Measurements from ENCODE around the gene TWNK. TPM values are rescaled to one million over a fixed set of nuclear protein-coding genes. Genes with fewer than 3 reads are reported as not detected.
A peak's percentile ranks its signal among the peaks of the same experiment; 100 is the strongest.

Gene TWNK
- total and polyA plus RNA-seq, 2 donors from 2014 or later = 3.8 to 8.9 TPM

DNA sequence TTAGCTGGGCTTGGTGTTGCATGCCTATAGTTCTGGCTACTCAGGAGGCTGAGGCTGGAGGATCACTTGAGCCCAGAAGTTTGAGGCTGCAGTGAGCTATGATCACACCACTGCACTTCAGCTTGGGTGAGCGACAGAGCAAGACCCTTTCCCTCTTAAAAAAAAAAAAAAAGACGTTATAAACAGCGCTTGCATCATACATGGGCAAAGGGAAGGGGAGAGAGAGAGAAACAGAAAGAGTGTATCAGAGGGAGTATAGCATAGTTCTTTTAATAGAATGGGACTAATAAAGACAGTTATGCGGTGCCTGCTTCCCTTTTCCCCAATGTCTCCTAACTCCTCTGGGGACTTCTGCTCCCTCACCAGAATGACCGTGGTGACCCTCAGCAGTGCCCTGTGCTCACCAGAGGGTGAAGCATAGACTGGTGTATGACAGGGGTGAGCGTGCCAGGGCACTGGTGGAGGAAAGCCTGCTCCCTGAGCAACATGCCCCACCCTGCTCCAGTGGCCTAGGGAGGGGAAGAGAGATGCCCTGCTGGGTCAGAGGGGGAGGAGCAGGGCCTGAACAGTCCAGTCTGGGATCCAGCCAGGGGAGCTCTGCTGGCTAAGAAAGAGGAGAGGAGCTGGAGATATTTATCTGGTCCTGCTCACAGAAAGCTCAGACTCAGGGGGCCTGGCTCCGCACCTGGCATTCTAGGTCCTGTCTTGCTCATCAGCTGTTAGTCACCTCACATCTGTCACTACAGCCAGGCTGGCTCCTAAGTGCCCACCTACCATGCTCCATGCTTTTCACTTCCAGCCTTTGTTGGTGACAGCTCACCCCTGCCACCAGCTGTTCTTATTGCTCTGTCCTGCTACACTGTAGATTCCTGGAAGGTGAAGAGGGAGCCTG lies 41.3 kb downstream of the TWNK start:
- no peak overlapping the region for H3K9ac ChIP-seq (ENCODE audit: low read length in 3 of 3)
- peaks cover 3% of the 10 kb centered on the region for H3K27me3 ChIP-seq (ENCODE audit: control insufficient read depth, insufficient read depth, low read length)
- no peak overlapping the region for H3K4me3 ChIP-seq (ENCODE audit: low read length in 3 of 3)
- no peak for DNase-seq
- TF ChIP-seq, protein P1, sequence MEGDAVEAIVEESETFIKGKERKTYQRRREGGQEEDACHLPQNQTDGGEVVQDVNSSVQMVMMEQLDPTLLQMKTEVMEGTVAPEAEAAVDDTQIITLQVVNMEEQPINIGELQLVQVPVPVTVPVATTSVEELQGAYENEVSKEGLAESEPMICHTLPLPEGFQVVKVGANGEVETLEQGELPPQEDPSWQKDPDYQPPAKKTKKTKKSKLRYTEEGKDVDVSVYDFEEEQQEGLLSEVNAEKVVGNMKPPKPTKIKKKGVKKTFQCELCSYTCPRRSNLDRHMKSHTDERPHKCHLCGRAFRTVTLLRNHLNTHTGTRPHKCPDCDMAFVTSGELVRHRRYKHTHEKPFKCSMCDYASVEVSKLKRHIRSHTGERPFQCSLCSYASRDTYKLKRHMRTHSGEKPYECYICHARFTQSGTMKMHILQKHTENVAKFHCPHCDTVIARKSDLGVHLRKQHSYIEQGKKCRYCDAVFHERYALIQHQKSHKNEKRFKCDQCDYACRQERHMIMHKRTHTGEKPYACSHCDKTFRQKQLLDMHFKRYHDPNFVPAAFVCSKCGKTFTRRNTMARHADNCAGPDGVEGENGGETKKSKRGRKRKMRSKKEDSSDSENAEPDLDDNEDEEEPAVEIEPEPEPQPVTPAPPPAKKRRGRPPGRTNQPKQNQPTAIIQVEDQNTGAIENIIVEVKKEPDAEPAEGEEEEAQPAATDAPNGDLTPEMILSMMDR (IDR thresholded peaks at IDR 0.05; ENCODE audit: borderline replicate concordance, extremely low read depth, insufficient read depth) = no peak
- H3K4me1 ChIP-seq (ENCODE audit: control insufficient read depth in 2 of 3, insufficient read depth in 2 of 3, low read depth in 1 of 3, low read length in 3 of 3) = peaks cover 0 to 21% (median 0%) of the 10 kb centered on the region in 3 donors
- no peak for FAIRE-seq
- no peak overlapping the region for H3K27ac ChIP-seq (ENCODE audit: low read depth in 2 of 2, low read length in 2 of 2)
- H3K36me3 ChIP-seq (ENCODE audit: control insufficient read depth in 2 of 3, insufficient read depth in 3 of 3, low read length in 3 of 3) = no peaks in the 10 kb centered on the region
- intact Hi-C loops (cut with DNase I) = no loop called here
- no peaks in the 10 kb centered on the region for H3K9me3 ChIP-seq (ENCODE audit: control insufficient read depth in 2 of 3, insufficient read depth in 1 of 3, low read length in 3 of 3)

DNA sequence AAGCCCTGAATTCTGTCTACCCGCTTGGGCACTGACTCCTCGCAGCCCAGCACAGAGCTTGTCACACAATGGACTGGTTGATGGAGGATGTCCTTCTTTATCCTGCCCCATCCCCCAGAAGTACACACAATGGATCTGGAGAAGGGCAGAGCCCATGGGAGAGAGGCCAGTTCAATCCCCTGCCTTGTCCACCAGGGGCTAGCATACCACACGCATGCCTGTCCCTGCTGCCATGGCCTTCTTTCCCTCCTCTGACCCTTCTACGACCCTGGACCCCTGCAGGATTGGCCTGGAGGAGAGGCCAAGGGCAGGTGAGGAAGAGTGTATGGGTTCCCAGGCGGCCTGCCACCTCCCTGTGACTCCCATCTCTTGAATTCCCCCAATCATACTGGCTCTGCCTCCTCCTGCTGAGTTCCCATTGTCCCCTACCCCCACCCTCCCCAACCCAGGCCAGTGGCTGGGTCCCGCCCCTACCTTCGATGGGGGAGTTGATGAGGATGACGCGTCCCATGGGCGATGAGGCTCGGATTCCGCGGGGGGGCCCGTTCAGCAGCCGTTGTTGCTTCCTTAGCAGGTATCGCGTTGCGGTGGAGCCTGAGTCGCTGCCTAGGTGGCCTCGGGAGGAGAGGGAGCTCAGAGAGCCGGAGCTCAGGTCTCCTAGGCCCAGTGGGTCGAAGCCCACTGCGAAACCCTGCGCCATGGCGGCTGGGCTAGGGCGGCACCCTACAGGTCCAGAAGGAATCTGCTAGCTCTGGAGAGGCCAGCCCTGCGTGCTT lies 42.4 kb downstream of the TWNK start:
- DNase-seq (peak in 4 of 5 donors; percentile 68 to 86 (median 75)), FAIRE-seq (no peak)
- Histone ChIP-seq H3K4me1 (ENCODE audit: control insufficient read depth in 2 of 3, insufficient read depth in 2 of 3, low read depth in 1 of 3, low read length in 3 of 3) (peaks cover 0 to 21% (median 2%) of the 10 kb centered on the region in 3 donors), H3K27ac (ENCODE audit: low read depth in 2 of 2, low read length in 2 of 2) (no peak overlapping the region), H3K4me3 (ENCODE audit: low read length in 3 of 3) (no peak overlapping the region), H3K36me3 (ENCODE audit: control insufficient read depth in 2 of 3, insufficient read depth in 3 of 3, low read length in 3 of 3) (no peaks in the 10 kb centered on the region), H3K9me3 (ENCODE audit: control insufficient read depth in 2 of 3, insufficient read depth in 1 of 3, low read length in 3 of 3) (no peaks in the 10 kb centered on the region), H3K9ac (ENCODE audit: low read length in 3 of 3) (no peak overlapping the region), H3K27me3 (ENCODE audit: control insufficient read depth, insufficient read depth, low read length) (peaks cover 3% of the 10 kb centered on the region)
- intact Hi-C loops (cut with DNase I) = no loop called here
- TF ChIP-seq, protein P1 (IDR thresholded peaks at IDR 0.05; ENCODE audit: borderline replicate concordance, extremely low read depth, insufficient read depth) = no peak

DNA sequence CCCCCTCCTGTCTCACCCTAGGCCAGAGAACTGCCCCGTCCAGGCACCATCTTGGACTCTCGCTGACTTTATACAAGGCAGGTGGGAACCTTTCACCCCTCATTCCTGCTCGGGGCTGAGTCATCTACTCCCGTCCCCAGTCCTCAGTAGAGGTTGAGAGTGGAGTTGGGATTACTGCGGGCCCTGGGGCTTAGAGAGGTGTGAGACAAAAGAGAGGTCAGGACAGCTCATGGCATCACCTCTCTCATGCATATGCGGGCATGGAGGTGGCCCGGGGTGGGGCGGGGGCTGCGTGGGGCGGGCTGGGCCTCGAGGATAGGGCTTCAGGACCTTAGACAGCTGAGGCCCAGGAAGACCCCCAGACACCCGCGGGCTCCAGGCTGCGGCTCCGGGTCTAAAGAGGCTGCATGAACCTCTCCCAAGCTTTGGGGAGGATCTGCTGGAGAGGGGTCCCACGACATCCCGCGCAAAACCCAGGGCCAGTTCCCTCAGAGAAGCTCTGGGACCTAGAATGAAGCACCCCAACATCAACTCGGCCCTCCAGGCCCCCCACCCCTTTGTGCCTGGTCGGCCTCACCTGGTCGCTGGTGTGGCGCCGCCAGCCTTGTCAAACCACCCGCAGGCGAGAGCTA lies 43.3 kb downstream of the TWNK start:
- Histone ChIP-seq H3K4me3 (ENCODE audit: low read length in 3 of 3) (peak overlapping the region in 2 of 3 donors; percentile 28 to 93), H3K4me1 (ENCODE audit: control insufficient read depth in 2 of 3, insufficient read depth in 2 of 3, low read depth in 1 of 3, low read length in 3 of 3) (peaks cover 0 to 21% (median 5%) of the 10 kb centered on the region in 3 donors), H3K9me3 (ENCODE audit: control insufficient read depth in 2 of 3, insufficient read depth in 1 of 3, low read length in 3 of 3) (no peaks in the 10 kb centered on the region), H3K27me3 (ENCODE audit: control insufficient read depth, insufficient read depth, low read length) (peaks cover 3% of the 10 kb centered on the region), H3K9ac (ENCODE audit: low read length in 3 of 3) (peak overlapping the region in 1 of 3 donors; percentile 89), H3K27ac (ENCODE audit: low read depth in 2 of 2, low read length in 2 of 2) (peak overlapping the region; percentile 96 to 97), H3K36me3 (ENCODE audit: control insufficient read depth in 2 of 3, insufficient read depth in 3 of 3, low read length in 3 of 3) (peaks cover 0 to 4% (median 3%) of the 10 kb centered on the region in 3 donors)
- FAIRE-seq (no peak), DNase-seq (no peak)
- intact Hi-C loops (cut with DNase I) = no loop called here
- TF ChIP-seq, protein P1 (IDR thresholded peaks at IDR 0.05; ENCODE audit: borderline replicate concordance, extremely low read depth, insufficient read depth) = no peak
